ENCODE measurements around the gene RRAGC.

Gene RRAGC

DNA sequence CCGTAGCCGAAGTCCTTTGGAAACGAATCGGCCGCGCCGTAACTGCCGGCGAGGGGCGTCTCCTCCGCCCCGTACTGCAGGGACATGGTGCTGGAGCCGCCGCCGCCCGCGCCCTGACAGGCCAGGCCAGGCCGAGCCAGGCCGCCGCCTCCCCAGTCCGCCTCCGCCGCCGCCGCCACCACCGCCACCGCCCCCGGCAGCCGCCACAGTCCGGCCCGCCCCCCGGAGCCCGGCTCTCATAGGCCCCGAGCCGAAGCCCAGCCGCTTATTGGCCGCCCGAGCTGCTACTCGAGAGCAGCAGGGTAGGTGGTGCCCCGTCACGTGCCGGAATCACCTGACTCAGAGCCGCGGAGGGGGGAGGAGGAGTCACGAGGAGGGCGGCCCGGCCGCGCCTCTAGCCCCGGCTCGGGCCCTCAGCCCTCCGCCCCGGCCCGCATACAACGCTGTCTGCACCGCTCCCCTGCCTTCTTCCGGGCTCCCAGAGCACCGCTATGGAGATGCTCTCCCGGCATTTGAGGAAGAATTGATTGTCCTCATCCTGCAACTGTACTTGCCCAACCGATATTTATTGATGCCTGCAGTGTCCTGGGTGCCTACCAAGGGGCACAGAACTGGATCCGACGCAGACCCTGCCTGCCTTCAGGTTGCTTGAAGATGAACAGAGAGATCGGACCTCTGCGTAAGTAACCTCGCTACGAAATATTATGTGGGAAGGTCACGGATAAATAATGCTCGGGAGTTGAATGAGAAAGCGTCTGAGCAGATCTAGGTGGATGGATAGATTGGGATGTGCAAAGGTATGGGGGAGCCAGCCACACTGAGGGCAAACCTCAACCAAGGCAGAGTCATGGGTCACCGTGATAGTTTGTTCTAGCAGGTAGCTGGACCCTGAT, at the start of gene RRAGC:
TSS of gene RRAGC (minus strand) at position 212 of the 893 bp plus-strand sequence. CDS start at position 86, 126 bp downstream.
- peak; percentile 94 for DNase-seq

DNA sequence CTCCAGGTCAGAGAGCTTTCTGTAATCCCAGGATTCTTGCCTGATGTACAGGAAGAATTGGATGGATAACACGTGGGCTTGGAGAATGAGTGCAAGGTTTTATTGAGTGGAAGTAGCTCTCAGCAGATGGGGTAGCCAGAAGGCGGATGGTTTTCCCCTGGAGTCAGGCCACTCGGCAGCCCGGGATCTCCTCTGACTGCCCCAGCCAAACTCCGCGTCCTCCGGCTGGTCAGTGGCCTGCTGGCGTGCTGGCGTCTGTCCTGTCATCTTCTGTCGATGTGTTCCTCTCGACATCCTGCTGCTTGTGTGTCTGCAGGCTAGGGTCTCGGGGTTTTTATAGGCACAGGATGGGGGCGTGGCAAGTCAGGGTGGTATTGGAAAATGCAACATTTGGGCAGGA, 49.2 kb upstream of the RRAGC start:
- no peak for DNase-seq

GRCh38 chr1:38905985-38906384, 46.4 kb upstream of the RRAGC start:
- no peak for DNase-seq

DNA sequence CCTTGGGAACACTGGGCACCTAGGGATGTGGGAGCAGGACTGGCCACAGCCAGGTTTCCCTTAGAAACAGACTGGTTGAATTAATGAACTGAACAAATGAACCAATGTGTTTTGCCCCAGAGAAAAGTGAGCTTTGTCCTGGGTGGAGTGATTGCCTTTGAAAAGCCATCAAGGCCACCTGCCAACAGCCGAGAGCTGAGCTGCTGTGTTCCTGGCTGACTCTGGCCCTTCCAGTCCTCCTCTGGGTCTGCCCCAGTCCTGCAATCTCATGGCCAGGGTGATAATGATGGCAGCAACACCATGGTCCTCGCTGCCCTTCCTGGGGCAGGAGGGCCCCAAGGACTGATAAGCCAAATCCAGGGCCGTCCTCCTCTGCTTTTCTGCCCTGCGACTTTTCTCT, 40.0 kb upstream of the RRAGC start:
- DNase-seq: no peak

DNA sequence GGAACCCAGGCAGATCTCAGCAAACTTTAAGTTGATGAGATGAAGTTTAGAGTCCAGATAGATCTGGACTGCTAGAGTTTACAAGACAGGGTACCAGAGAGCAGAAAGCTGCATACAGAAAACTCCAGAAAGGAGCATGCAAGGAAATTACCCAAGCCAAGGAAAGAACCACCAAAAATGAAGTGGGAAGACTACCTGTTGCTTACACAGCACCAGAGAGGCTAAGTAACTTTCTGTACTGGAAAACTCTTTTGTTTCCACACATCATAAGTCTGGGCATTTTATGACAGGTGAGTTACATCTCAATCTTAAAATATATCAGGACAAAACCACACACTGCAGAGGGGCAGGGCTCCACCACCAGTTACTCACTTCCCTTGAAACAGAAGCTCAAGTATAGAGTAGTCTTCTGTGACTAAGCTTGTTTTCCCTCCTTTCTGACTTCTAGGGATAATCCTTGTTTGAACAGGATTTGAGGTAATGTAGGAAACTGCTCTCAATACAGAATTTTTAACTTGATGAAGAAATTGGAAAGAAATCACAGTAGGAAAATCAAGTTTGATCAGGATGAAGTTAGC, 39.2 kb upstream of the RRAGC start:
- no peak for DNase-seq

DNA sequence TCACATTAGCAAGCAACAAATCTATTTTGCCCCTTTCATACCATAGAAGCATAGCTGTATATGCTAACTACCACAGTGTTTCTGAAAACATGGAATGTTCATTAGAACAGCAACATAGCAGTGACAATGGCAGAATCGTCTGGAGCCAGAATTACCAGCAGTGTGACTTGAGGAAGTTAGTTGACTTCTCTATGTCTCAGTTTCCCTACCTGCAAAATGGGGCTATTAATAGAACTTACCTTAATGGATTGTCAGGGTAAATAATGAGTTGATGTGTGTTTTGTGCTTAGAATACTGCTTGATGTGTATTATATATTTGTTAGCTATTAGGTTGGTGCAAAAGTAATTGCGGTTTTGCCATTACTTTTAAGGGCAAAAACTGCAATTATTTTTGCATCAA, 36.6 kb upstream of the RRAGC start:
- no peak for DNase-seq

GRCh38 chr1:38892976-38893375, 33.4 kb upstream of the RRAGC start:
- DNase-seq: no peak

DNA sequence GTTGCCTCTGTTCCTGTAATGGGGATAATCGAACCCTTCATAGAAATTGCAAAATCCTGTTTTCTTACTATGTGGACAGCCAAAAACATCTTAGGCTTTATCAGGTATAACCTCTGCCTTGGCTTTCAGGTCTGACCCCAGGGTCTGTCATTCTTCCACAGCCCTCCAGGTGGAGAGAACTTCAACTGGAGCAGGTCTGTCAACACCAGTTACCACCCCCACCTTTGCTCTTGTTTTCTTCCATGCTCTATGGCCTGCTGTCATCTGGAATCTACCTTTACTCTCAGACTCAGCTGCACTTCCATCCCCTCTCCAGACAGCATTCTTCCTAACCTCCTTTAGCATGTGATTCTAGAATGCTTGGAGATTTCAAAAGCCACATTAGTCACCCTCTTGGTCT, 32.2 kb upstream of the RRAGC start:
- no peak for DNase-seq

DNA sequence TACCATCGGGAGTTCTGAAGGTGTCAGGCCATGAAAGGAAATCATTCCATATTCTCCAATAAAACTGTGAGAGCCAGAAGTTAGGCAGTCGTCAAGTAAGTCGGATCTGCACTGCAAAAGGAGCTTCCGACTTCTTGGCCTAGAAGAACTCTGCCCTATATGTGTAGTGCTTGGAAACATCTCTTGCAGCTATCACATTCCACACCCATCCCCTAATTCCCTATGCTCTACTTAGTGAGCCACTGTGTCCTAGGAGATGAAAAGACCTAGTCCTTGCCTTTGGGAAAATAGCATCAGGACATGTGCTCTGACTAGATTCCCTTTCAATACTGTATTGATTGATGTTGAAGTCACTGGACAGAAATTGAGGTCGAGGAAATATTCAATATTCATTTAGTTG, 30.0 kb upstream of the RRAGC start:
- DNase-seq: no peak

GRCh38 chr1:38888423-38889333, 29.1 kb upstream of the RRAGC start:
- DNase-seq: no peak

DNA sequence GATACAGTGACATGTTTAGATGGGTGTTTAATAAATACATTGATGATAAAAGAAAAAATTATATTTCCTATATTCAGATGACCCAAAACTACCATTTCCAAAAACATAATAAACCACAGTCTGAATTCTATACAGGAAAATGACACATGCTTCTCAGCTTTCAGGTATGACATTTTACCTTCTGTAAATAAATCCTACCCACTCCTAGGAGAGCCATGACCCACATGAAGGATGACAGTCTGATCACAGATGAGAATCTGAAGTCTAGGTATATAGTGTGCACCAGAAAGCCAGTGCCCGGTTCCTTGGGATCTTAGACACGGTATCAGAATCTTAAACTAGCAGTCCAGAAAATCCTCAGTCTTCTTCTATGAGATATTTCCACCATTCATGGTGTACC, 25.5 kb upstream of the RRAGC start:
- DNase-seq: no peak

DNA sequence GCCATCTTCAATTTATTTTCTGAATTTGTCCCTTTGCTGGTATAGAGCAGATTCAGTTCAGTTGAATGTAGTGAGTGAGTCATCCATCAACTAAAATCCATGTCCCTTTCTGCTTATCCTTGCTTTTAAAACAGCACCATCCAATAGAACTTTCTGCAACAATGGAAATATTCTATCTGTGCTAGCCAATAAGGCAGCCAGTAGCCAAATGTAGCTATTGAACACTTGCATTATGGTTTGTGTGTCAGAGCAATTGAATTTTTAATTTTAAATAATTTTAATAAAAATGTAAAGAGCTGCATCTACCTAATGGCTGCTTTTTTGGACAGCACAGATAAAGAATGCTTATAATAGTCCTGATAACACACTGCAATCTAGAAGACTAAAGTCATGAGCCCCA, 21.9 kb upstream of the RRAGC start, which contains the start of gene GJA9:
TSS of gene GJA9 (minus strand) at position 101 of the 400 bp plus-strand sequence. CDS start 5,489 bp downstream, outside the sequence.
- DNase-seq: no peak

- no peak for DNase-seq
These were observed 16.2 kb upstream of the RRAGC start for GRCh38 chr1:38875811-38876210.

- DNase-seq: peak; percentile 91
These were observed 13.7 kb upstream of the RRAGC start, which contains the start of gene MYCBP for GRCh38 chr1:38873027-38873969. MYCBP (minus strand) TSS chr1:38873348; CDS start chr1:38873305, 43 bp downstream.

- DNase-seq: no peak
These were observed 12.9 kb upstream of the RRAGC start for GRCh38 chr1:38872401-38873026.

DNA sequence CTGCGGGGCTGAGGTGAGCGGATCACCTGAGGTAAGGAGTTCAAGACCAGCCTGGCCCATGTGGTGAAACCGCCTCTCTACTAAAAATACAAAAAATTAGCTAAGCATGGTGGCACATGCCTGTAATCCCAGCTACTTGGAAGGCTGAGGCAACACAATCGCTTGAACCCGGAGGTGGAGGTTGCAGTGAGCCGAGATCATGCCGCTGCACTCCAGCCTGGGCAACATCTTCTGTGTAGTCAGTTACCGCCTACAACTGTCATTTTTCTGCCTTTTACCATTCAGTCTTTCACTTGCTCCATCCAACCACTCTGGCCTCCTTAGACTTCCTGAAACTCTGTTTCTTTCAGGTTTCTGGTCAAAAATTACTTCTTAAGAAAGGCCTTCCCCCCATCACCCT, 11.4 kb upstream of the RRAGC start:
- DNase-seq: no peak

GRCh38 chr1:38867208-38867607, 7.6 kb upstream of the RRAGC start:
- DNase-seq: no peak

DNA sequence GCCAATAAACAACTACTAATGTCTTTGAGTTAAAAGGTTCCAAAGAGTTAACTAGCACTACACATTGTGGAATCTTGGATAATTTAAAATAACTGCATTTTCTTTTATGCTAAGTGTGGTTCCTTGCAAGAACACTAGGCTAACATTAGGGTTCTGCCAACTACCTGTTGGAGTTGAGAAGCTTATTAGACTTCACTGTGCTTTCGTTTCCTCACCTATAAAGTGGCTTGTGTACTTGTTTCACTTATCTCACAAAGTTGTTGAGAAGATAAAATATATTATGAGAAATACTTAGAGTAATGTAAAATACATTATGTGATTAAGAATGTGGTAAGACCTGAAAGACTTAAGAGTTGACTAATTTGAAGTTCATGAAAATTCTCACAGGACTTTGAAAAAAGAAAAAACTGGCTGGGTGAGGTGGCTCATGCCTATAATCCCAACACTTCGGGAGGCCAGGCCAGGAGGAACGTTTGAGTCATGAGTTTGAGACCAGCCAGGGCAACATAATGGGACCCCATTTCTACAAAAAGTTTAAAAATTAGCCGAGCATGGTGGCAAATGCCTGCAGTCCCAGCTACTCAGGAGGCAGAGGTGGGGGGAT, 5.6 kb upstream of the RRAGC start:
- DNase-seq: no peak

- DNase-seq: no peak
These were observed 853 bp upstream of the RRAGC start for GRCh38 chr1:38860454-38860795.

DNA sequence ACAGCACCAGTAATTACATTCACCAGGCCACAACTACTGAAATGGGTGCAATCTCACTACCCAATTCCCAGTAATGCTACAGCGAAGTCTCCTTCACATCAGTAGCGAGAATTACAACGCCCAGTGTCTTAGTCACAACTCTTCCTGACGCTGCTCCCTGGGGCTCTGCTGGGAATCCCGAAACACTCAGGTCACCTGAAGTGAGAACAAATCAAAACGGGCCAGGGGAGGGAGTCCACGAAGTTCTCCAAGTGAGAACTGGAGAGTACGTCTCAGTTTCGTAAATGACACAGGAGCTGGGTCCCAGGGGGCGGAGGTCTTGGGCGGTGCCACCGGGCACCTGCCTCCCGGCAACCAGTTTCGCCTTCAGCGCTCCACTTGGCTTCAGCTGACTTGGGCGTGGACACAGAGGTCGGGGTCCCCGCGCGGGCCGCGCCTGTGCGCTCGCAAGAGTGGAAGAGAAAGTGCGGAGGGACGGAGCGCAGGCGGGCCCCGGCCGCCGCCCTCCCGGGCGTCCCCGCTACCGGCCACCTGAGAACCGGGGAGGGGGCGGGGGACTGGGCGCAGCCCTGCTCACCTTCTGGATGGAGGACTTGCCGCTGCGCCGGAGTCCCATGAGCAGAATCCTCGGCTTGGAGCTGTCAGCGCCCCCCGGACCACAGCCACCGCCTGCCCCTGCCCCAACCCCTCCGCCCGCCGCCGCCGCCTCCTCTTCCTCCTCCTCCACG, 575 bp downstream of the RRAGC start:
- DNase-seq: peak; percentile 46
